GM19324 (cell line): Measurements from ENCODE around the gene RPS6KA2.
"Not testable (repeated sequence)": the region's sequence is repeated elsewhere in the genome, so short reads cannot be mapped to it uniquely, and the experiment has no call there.

ENCODE experiments used
- ATAC-seq: cut with Tn5 transposase; IDR thresholded peaks from one replicate; pipeline ENCODE4 v1.9.1; 2021; ENCODE audit warnings: mild to moderate bottlenecking, moderate library complexity; ENCODE audit not compliant: unreplicated experiment, low FRiP score

The RPS6KA2 gene

DNA sequence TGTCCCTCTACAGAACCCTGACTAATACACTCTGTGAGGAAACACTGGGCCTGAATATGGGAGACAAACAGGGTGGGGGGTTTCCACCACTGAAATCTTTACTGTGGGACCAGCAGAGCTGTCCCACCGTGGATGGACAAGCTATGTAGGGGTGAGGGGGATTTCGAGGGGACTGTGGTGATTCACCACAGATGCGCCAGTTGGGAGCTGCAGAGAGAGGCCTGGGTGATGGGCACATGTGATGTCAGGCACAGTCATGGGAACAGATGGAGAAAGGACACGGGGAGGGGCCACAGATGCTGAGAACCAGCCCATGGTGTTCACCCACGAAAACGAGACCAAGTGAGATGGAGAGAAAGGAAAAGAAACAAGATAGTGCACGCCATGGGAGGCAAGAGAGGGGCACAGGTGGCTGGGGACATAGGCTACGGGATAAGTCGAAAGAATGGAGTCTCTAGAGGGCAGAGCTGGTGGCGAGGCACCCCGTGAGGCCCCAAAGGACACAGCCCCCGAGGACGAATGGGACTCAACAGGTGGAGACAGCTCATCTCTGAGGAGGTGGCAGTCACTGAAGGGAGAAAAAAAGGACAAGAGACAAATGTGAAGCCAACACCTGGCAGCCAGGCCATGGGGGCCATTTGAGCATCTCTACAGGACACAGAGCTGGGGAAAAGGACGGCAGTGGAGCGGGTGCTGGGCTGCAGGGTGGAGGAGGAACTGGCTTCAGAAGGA lies 30.1 kb downstream of the RPS6KA2 start:
- ATAC-seq, result no peak

DNA sequence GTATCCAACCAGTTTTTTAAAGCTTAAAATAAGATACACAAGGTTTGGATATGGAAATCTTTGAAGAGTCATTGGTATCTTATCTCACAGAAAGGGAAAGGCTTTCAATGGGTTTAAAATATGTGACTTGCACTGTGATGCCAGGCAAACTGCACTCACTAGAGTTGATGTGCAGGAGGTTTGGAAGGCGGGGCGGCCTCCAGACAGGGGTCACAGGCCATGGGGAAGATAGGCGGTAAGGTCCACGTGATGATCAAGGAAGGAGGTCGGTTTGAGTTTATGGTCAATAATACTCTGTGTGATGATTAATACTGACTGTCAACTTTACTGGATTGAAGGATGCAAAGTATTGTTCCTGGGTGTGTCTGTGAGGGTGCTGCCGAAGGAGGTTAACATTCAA lies 31.1 kb downstream of the RPS6KA2 start:
- ATAC-seq, result no peak

DNA sequence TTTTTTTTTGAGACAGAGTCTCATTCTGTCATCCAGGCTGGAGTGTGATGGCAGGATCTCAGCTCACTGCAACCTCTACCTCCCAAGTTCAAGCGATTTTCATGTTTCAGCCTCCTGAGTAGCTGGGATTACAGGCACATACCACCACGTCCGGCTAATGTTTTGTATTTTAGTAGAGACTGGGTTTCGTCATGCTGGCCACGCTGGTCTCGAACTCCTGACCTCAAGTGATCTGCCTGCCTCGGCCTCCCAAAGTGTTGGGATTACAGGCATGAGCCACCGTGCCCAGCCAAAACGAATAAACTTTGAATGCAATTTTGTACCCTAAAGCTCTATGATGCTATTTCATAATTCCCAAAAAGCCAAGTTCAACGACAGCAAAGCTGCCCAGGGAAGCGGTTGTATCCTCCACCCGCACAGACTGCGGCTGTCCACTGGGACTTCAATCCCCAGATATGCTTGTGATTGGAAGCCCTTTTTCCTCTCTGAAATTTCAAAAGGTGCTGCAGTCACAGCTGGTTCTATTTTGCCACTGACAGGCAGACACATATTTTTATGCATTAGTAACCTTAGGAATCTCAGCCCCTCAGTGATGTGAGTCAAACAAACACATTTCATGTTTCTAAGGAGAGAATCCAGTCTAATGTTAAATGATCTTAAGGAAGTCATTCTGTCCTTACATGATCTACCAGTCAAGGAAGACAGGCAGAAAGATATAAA lies 31.8 kb downstream of the RPS6KA2 start:
- ATAC-seq, result no peak

DNA sequence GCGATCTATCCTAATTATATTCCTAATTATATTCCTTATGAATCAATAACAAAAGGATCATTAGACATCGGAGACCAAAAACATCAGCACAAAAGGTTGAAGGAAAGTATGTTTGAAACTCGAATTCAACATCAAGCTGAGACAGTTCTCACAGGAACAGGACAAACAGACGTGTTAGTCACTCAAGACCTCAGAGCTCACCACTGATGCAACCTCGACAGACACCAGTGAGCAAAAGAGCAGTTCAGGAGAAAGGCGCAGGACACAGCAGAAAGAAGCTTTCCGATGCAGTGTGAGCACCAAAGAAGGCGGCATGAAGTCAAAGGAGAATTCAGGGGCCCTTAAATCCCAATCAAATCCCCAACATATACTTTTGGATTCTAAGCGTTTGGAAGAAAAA lies 34.2 kb downstream of the RPS6KA2 start:
- ATAC-seq, result no peak

DNA sequence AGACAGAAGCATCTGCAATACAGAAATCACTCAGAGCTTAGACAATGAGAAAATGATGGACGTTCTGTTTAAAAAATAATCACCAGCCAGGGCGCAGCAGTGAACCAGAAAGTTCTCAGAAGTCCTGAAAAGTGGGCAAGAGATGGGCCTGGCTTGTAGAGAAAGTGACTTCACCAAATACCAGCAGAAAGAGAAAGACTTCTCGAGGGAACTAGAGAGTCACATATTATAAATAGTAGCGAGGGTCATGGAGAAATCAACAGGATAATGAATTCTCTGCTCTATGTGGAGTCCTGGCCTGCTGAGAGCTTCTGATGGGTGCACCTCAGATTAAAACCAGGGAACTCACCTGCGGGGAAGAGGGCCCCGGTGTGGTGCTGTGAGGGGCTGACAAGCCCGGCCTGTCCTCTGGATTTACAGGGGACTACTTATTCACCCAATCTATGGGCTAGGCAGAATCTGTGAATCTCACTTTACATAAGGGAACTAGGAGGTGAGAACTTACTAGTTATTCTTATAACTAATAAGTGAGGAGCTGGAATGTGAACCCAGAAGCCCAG lies 35.0 kb downstream of the RPS6KA2 start:
- no peak for ATAC-seq

DNA sequence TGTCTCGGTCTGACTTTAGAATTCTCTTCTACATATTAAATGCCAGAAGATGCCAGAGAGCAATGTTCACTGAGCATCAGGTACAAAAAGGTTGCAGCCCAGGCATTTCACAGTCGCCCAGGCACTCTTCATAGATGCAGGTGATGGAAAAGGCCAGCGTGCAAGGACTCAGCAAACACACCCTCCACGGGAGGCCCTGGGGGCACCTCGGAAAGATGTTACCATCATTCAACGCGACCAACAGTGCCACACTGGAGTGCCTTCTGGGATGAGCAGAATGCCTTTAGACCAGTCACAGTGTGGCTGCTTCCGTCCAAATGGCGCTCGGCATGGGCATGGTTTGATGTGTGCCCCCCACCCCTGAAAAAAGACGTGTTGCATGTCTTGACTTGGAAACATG lies 36.0 kb downstream of the RPS6KA2 start:
- no peak for ATAC-seq

DNA sequence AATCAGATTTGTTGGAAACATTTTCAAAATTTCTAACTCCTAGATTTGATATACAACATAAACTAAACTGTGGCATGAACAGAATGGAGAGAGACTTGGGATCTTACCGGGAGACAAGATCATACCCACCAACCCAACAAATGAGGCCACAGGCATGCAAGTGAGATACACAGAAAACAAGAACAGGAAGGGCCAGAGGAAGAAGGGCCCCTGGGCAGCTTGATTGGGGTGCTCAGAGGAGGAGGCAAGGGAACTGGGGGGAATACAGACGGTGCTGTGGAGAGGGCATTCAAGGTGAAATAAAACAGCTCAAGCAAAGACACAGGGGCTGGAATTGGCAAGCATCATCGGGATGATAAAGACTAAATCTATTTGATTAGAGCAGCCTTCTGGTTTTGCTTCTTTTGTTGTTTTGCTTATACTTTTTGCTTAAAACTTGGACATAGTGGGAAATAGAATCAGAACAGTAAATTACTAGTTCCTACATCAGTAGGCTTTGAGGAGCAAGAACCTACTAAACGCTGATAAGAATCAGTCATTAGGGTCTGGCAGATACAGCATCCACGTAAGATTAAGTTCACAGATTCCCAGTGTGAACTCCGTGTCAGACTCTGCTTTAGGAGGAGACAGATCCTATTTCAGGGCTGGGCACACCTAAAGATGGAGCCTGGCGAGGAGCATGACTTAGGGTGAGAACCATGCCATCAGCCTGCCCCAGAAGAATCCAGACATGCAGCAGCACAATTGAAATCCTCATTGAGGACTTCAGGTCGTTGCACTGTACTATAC lies 37.1 kb downstream of the RPS6KA2 start:
- no peak for ATAC-seq

DNA sequence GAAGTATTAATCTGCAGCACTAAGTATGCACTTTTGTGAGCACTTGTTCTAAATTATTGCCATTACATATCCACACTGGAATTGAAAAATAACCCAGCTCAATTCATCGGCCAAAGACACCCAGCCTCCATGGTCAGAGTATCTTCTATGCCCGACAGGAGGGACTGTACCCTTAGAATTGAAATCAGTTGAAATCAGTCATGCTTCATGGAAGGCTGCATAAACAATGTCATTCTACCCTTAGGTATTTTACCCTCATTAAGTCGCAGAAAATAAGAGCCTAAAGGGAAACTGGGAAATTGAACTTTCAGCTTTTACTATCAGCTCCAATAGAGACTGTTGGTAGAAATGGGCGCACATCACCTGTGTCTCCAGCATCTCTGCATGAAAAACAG lies 37.7 kb downstream of the RPS6KA2 start:
- no peak for ATAC-seq

DNA sequence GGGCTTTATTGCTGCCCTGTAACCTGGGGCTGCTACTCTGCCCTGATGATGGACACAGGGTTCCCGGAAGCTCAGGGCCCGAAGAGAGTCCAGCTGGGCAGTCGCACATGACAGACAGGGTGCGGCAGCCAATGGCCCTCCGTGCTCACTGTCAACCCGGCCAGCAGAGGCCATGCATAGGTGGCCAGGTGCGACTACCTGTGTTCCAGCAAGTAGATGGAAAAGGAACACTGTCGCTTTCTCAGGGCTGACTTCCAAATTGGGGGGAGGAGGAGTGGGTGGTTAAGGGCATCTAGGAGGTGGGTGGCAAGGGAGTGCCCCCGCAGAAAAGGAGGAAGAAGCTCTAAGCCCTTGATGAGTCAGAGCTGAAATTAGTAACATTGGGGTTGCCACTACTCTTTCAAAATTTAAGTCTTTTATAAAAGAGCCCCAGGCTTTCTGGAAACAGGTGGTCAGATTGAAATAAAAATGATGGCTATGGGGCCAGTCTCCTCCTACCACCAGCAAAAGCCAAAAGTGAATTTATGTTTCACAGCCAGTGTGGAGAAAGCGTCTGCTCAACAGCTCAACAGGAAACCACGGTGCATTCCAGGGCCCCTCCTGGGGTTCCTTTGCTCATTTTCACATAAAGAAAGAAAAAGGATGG lies 38.2 kb downstream of the RPS6KA2 start:
- ATAC-seq, result no peak

DNA sequence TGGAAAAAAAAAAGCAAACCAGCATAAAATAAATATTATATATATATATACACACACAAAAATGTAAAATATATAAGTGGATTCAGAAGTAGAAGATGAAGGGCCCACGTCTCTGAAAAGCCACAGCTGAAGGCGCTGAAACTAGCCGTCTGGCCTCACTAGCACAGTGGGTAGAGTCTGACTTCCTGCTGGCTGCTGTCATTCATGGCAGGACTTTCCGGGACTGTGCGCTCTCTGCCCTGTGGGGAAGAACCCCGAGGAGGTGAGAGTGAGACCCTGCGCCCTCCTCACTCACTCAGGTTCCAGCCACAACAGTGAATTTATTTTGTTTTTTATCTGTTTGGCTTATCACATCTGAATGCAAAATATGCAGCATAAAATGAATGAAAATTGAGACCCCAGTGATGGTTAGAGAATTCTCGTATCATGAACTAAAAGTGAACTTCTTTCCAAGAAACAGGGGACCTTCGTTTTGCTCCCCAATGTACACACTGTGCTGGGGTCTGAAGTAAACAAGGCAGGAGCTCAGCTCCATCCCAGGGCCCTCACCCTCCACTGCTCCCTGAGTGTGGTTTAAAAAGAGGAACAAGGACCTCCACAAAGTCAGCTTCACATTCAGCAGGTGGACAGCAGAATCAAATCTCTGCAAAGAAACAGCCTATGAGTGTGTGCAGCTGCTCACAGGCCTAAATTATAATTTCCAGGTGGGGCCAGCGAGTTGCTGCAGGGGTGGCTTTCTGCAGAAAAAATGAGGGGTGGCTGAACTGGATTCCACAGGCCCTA lies 39.2 kb downstream of the RPS6KA2 start:
- ATAC-seq, result peak; percentile 79

DNA sequence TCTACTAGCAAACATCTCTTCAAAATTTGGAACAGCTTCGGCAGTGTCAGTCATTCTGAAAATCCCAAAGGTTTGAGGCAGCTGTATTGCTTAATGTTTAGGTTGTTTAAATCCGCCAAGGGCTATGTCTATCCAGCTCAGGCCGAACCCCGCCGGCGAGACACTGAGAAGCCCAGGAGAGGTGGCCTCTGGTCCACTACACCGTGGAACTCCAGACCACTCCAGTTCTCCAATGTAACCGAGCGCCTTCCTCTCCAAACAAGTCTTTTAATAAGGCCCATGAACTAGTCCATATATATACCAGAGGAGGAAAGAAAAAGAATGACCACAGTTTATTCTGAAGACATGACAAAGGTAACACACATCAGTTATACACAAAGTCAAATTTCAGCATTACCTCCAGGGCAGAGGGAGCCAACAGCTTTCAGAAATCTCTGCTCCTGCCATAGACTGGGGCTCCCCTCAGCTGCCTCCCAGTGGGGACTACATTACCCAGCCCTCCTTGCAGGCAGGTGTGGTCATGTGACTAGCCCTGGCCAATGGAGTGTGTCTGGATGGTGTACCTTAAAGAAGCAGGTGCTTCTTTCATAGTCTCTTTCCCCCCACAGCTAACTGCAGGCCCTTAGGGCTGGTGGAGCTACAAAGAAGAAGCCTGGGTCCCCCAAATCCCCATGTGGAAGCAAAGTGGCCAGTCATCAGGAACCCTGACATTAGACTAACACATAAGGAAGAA lies 40.5 kb downstream of the RPS6KA2 start, which contains the start of gene RAMACL:
Gene RAMACL (minus strand): TSS at position 255 of the 733 bp plus-strand sequence. CDS start 201 bp downstream, at position 54.
- peak; percentile 70 for ATAC-seq

DNA sequence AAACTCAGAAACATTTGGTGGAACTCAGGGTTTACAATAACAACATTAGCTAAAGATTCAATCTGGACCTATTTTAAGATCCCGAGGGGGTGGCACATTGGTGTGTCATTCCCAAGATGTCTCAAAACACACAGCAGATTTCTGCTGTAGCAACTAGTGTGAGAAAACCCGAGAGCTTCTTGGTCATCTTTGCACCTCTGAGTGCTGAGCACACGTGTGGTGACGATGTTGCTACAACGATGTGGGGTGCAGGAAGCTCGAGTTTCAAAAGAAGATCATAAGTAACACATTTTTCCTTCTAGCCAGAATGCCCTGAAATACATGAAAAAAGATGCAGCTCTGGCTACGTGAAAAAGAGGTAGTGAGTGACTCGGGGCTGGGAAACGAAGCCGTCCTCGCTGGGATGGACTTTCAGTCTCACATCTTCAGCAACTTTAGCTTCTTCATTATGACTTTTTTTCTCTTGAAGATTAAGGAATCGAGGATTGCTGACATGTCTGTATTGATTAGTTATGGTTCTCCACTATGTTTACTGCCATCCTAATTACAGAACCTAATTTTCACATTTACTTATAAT lies 42.1 kb downstream of the RPS6KA2 start:
- ATAC-seq, result no peak

DNA sequence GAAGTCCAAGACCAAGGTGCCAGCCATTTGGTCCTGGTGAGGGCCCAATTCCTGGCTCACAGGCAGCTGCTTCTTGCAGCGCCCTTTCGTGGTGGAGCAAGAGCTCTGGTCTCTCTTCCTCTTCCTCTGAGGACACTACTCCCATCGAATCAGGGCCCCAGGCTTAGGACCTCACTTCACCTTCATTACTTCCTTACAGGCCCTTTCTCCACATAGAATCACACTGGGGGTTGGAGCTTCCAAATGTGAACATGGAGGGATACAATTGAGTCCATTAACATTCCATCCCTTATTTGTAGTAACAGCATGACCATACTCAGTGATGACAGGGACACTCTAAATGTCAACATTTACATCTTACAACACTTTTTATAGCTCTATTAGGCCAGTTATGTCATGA lies 42.9 kb downstream of the RPS6KA2 start:
- ATAC-seq, result no peak

DNA sequence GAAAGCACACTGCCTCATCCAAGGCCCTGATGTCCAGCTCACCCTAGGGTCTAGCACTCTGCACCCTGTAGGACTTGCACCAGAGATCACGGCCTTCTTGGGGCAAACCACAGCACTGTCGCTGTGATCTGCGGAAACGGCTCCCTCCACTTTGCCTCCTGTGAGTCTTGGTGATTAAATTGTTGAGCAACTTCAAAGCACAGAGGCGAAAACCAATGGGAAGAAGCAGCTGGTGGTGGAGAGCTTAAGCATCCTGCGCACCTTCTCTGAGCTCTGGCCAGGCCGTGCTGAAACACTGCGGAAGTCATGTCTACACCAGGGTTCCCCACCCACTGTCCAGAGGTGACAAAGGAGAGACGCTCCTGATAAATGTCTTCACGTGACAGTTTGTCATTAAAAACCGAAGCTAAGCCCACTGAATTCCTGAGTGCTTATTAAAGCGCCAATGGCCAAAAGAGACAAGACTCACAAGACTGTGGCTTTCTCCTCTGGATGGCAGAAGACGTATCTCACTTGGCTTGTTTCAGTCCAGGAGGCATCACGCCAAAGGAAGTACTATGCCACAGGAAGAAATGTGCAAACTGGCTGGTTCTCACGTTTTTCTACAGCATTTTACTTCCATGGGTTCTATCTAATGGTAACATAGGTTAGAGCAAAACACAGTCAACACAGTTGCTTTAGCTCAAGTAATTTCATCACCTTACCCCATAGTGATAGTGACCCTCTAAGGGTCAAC lies 43.7 kb downstream of the RPS6KA2 start:
- no peak for ATAC-seq

DNA sequence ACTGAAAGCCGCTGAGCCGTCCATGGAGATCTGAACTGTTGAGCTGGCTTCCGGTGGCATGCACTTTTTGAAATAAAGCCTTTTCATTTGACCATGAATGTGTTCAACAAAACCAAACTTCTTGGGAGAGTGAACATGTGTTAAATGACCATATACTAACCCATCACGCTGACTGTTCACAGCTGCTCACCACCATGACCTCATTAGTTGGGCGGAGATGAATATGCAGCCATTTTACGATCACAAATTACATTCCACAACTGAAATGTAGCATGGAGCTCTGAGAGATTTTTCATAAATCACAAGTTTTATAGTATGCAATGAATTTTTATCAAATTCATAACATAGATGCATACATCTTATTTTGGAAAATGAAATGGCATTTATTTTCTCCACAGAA lies 44.8 kb downstream of the RPS6KA2 start:
- ATAC-seq, result no peak

DNA sequence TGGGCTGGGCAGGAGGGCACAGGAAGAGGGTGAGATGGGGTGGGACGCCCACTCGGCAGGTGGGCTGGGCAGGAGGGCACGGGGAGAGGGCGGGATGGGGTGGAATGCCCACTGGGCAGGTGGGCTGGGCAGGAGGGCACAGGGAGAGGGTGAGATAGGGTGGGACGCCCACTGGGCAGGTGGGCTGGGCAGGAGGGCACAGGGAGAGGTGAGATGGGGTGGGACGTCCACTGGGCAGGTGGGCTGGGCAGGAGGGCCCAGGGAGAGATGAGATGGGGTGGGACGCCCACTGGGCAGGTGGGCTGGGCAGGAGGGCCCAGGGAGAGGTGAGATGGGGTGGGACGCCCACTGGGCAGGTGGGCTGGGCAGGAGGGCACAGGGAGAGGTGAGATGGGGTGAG lies 45.2 kb downstream of the RPS6KA2 start:
- ATAC-seq, result not testable (repeated sequence)

DNA sequence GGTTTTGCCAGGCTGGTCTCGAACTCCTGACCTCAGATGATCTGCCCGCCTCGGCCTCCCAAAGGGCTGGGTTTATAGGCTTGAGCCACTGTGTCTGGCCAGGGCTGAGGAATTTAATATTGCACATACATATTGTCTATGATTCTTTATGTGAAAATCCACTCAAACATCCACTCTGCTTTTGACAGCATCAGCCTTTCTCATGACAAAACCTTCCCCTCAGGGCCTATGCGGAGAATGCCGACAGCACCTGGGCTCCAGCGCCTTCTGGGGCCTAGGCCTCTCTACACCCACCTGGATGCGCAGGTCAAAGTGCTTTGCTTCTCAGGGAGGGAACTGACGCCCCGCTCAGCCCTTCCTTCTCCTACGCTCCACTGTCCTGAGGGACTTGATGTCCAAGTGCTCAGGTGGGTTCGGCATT lies 46.0 kb downstream of the RPS6KA2 start:
- no peak for ATAC-seq
